B cell (primary cell): ENCODE measurements around the gene DIABLO.

Source experiments
- EZH2 ChIP-seq: IDR thresholded peaks from 2 replicates; pipeline ENCODE4 v1.6.1; 2012; ENCODE audit warnings: borderline replicate concordance, low read depth, mild to moderate bottlenecking, moderate library complexity, low read length; ENCODE audit not compliant: insufficient read depth, poor library complexity, severe bottlenecking
- TF ChIP-seq, protein P1 (sequence below): fragments of 200-600 bp; IDR thresholded peaks from one replicate; pipeline ENCODE4 v1.8.0; 2022; ENCODE audit warnings: antibody characterized with exemption, mild to moderate bottlenecking

DNA sequence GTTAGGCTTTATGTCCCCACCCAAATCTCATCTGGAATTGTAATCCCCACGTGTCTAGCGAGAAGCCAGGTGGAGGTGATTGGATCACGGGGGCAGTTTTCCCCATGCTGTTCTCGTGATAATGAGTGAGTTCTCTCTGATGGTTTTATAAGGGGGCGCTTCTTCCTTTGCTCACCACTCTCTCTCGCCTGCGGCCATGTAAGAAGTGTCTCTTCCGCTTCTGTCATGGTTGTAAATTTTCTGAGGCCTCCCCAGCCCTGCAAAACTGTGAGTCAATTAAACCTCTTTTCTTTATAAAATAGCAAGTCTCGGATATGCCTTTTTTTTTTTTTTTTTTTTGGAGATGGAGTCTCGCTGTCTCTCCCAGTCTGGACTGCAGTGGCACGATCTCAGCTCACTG lies 65.1 kb downstream of the DIABLO start:
- TF ChIP-seq, protein P1, sequence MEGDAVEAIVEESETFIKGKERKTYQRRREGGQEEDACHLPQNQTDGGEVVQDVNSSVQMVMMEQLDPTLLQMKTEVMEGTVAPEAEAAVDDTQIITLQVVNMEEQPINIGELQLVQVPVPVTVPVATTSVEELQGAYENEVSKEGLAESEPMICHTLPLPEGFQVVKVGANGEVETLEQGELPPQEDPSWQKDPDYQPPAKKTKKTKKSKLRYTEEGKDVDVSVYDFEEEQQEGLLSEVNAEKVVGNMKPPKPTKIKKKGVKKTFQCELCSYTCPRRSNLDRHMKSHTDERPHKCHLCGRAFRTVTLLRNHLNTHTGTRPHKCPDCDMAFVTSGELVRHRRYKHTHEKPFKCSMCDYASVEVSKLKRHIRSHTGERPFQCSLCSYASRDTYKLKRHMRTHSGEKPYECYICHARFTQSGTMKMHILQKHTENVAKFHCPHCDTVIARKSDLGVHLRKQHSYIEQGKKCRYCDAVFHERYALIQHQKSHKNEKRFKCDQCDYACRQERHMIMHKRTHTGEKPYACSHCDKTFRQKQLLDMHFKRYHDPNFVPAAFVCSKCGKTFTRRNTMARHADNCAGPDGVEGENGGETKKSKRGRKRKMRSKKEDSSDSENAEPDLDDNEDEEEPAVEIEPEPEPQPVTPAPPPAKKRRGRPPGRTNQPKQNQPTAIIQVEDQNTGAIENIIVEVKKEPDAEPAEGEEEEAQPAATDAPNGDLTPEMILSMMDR = no peak
- TF ChIP-seq EZH2 = no peak
